OCI-LY1 (cell line): ENCODE data around the gene JUP.

ENCODE experiments used
- EZH2 ChIP-seq: fragments of 200-600 bp; sonication (generic), shearing (Covaris generic); IDR thresholded peaks from 2 replicates; pipeline ENCODE4 v1.8.0; 2017; ENCODE audit warnings: borderline replicate concordance, mixed run types, mild to moderate bottlenecking, antibody characterized with exemption, low read length, moderate library complexity, mixed read lengths
- TF ChIP-seq, protein P1 (sequence below): fragments of 200-600 bp; sonication (generic), shearing (Covaris generic); IDR thresholded peaks from 2 replicates; pipeline ENCODE4 v1.5.1; 2017; ENCODE audit warnings: mild to moderate bottlenecking, antibody characterized with exemption, low read length, moderate library complexity, mixed read lengths

DNA sequence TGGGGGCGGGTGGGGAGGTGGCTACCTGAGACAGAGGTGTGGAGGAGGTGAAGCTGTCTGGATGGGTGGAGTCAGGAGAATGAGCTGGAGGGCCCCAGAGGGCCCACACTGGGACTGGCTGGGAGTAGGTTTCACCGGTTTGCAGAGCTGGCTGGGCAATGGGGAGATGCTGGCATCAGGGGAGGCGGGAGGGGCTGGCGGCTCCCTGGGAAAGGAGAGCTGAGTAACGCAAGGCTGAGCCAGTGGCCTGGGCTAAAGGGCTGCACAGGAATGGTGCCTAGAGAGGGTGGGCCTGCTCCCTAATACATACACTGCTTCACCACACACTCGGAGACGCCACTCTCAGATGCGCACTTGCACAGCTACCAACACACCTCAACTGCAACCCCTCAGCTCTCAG, 12.9 kb upstream of the JUP start:
- TF ChIP-seq, protein P1, sequence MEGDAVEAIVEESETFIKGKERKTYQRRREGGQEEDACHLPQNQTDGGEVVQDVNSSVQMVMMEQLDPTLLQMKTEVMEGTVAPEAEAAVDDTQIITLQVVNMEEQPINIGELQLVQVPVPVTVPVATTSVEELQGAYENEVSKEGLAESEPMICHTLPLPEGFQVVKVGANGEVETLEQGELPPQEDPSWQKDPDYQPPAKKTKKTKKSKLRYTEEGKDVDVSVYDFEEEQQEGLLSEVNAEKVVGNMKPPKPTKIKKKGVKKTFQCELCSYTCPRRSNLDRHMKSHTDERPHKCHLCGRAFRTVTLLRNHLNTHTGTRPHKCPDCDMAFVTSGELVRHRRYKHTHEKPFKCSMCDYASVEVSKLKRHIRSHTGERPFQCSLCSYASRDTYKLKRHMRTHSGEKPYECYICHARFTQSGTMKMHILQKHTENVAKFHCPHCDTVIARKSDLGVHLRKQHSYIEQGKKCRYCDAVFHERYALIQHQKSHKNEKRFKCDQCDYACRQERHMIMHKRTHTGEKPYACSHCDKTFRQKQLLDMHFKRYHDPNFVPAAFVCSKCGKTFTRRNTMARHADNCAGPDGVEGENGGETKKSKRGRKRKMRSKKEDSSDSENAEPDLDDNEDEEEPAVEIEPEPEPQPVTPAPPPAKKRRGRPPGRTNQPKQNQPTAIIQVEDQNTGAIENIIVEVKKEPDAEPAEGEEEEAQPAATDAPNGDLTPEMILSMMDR, result no peak
- TF ChIP-seq EZH2, result no peak
